NT2/D1 (cell line): Measurements from ENCODE around the gene ANAPC4.

Source experiments
- DNase-seq: peaks from one replicate; pipeline ENCODE4 v3.0.0-alpha.2; 2011; ENCODE audit warnings: low read depth, low spot score
- H3K27me3 ChIP-seq: 2 replicates; pipeline ENCODE4 v1.6.0; 2011; ENCODE audit warnings: mild to moderate bottlenecking; ENCODE audit not compliant: insufficient read length, insufficient read depth
- H3K36me3 ChIP-seq: 2 replicates; pipeline ENCODE4 v1.6.1; 2011; ENCODE audit warnings: mild to moderate bottlenecking, low read length, mixed read lengths; ENCODE audit not compliant: insufficient read depth, insufficient read length
- H3K4me1 ChIP-seq: 2 replicates; pipeline ENCODE4 v1.5.1; 2011; ENCODE audit not compliant: insufficient read depth, insufficient read length
- H3K4me3 ChIP-seq: 2 replicates; pipeline ENCODE4 v1.5.1; 2011; ENCODE audit warnings: low read depth; ENCODE audit not compliant: insufficient read length
- H3K9ac ChIP-seq: 2 replicates; pipeline ENCODE4 v1.6.0; 2011; ENCODE audit warnings: low read depth; ENCODE audit not compliant: insufficient read length
- H3K9me3 ChIP-seq: 2 replicates; pipeline ENCODE4 v1.5.1; 2011; ENCODE audit warnings: mild to moderate bottlenecking, low read length; ENCODE audit not compliant: insufficient read depth
- SUZ12 ChIP-seq: IDR thresholded peaks from 2 replicates; pipeline ENCODE4 v1.6.1; 2011; ENCODE audit not compliant: insufficient read length, insufficient read depth; ENCODE audit errors: extremely low read depth
- YY1 ChIP-seq: IDR thresholded peaks from 2 replicates; pipeline ENCODE4 v1.6.1; 2011; ENCODE audit not compliant: insufficient read length, insufficient read depth
- ZNF274 ChIP-seq: IDR thresholded peaks from 2 replicates; pipeline ENCODE4 v1.6.1; 2011; ENCODE audit warnings: mild to moderate bottlenecking, low read depth, low read length

Gene ANAPC4

DNA sequence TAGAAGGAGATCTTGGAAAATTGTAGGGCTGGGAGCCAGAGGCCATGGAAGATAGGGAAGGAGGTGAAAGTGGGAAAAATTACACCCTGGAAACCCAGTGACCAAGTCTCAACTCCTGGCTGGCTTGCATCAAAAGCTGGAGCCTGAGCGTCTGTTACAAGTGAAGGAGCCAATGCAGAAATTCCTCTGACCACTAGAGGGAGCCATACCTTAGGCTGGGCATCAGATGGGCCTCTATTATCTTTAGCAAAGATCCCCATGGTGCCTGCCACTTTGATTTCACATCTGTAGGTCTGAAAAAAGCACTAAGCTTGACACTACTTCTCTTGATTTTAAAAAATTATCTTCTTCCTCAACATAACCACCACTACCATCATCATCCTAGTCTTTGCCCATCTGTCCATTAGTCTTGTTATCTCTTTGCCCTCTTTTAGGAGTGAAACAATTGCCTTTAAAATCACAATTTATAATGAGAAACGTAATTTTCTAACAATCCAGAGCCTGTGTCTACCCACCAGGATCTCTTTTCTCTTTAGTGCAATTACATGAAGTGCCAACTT, 62.9 kb downstream of the ANAPC4 start:
- no peaks in the 10 kb centered on the region for H3K36me3 ChIP-seq
- H3K9ac ChIP-seq: no peak overlapping the region
- no peak overlapping the region for H3K4me3 ChIP-seq
- no peak for TF ChIP-seq SUZ12
- no peak for TF ChIP-seq ZNF274
- TF ChIP-seq YY1: no peak
- DNase-seq: peak; percentile 68
- H3K4me1 ChIP-seq: peaks cover 6% of the 10 kb centered on the region
- no peaks in the 10 kb centered on the region for H3K9me3 ChIP-seq
- H3K27me3 ChIP-seq: no peaks in the 10 kb centered on the region

DNA sequence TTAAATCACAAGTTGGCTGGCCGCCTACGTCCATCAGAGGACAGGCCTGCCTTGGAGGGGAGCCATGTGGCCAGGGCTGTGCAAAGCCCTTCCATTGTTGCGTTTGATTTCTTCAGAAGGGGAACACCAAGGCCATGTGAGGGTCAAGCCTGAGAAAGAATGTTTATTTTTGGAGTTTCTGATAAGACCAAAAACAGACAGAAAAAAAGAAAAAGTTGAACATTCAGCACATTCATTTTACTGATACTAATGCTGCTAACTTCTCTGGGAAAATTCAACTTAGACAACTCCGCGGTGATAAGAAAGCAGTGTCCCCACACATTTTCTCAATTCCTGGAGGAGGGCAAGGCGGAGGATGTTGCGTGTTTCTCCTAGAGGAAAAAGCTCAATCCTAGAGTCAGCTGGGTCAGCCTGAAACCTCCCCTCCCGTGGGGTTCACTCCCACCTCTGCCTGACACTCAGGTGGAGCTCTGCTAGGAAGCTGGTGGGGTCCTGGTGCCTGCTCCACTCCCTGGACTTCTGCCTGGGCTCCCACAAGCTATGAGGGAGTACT, 63.5 kb downstream of the ANAPC4 start:
- no peak overlapping the region for H3K4me3 ChIP-seq
- no peak overlapping the region for H3K9ac ChIP-seq
- DNase-seq: no peak
- TF ChIP-seq SUZ12 (no peak), ZNF274 (no peak)
- H3K36me3 ChIP-seq: no peaks in the 10 kb centered on the region
- H3K27me3 ChIP-seq: no peaks in the 10 kb centered on the region
- H3K4me1 ChIP-seq: peaks cover 6% of the 10 kb centered on the region
- H3K9me3 ChIP-seq: no peaks in the 10 kb centered on the region

DNA sequence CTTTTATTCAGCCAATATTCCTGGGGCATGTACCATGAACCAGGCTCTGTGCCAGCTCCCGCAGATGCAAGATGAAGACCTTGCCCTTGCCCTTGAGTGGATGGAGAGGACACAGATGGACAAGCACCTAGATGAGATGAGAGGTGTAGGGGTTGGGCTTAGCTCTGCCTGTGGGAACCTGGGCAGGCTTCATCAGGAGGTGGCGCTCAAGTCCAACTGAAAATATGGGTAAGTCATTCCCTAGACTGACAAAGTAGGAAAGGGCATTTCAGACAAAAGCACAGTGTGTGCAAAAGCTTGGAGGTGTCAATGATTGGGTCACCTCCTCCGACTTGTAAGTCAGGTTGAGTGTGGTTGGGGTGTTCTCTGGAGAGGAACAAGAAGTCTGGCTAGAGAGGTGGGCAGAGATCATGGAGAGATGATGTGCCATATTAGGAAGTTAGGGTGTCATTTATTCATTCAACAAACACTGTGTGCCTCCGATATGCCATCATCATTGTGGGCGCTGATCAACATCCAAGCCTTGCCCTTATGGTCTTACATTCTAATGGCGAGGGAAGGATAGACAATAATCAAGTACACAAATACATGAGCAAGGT, 64.6 kb downstream of the ANAPC4 start:
- TF ChIP-seq SUZ12 (no peak), ZNF274 (no peak), YY1 (no peak)
- no peak overlapping the region for H3K4me3 ChIP-seq
- no peak overlapping the region for H3K9ac ChIP-seq
- H3K4me1 ChIP-seq: peaks cover 6% of the 10 kb centered on the region
- no peaks in the 10 kb centered on the region for H3K27me3 ChIP-seq
- DNase-seq: peak; percentile 72
- no peaks in the 10 kb centered on the region for H3K9me3 ChIP-seq
- no peaks in the 10 kb centered on the region for H3K36me3 ChIP-seq

DNA sequence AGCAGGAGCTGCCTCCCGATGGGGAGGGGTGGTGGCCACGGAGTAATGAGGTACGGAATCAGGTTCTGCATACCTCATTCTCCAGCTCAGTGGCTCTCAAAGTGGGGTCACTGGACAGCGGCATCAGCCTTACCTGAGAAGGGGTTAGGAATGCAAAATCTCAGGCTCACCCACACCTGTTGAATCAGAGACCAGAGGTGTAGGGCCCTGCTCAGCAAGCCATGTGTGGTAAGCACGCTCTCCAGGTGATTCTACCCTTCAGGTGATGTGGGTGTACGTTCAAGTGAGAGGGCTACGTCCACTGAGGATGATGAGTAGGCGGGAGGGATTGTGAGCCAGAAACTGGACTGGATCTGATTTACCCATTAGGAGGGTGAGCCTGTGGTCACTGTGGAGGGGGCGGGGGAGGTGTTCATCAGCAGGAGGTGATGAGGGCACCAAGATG, 65.8 kb downstream of the ANAPC4 start:
- no peaks in the 10 kb centered on the region for H3K27me3 ChIP-seq
- peaks cover 6% of the 10 kb centered on the region for H3K4me1 ChIP-seq
- H3K36me3 ChIP-seq: no peaks in the 10 kb centered on the region
- no peaks in the 10 kb centered on the region for H3K9me3 ChIP-seq
- H3K9ac ChIP-seq: no peak overlapping the region
- DNase-seq: no peak
- no peak overlapping the region for H3K4me3 ChIP-seq
- TF ChIP-seq SUZ12 (no peak), ZNF274 (no peak), YY1 (no peak)

DNA sequence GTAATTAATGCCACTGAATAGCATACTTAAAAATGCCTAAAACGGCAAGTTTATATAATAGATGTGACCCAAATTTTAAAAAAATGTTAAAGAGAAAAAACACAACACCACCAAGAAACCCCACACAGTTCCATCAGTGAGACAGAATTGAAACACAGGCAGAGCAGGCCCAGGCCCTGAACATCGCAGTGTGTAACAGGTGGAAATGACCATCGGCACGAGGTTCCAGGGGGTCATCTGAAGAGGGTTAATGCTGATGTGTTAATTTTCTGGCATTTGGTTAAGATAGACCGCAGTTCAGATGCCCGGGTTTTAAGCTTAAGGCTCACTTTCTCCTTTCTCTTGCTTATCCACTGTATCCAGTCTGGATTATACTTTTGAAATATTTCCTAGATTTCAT, 66.8 kb downstream of the ANAPC4 start:
- TF ChIP-seq YY1 (no peak), SUZ12 (no peak), ZNF274 (no peak)
- H3K9ac ChIP-seq: no peak overlapping the region
- peaks cover 6% of the 10 kb centered on the region for H3K4me1 ChIP-seq
- H3K4me3 ChIP-seq: no peak overlapping the region
- no peaks in the 10 kb centered on the region for H3K9me3 ChIP-seq
- H3K36me3 ChIP-seq: no peaks in the 10 kb centered on the region
- H3K27me3 ChIP-seq: no peaks in the 10 kb centered on the region
- no peak for DNase-seq

DNA sequence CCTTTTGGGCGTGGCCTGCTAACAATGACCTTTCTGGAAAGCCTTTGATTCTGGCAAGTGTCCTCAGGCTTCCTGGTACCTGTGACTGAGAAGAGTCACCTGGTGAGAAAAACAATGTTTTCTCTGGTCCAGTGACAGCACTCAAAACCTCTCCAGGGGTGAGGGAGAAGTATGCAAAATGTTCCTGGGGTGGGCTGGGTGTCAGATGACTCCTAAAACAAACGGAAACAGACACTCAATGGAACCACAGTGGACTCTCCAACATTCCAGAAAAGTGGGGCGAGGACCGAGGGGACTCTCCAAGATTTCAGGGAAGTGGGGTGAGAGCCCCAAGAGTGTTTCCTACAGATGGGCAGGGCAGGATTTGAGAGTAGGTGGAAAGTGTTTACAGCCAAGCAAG, 69.5 kb downstream of the ANAPC4 start:
- Histone ChIP-seq H3K4me3 (no peak overlapping the region), H3K4me1 (peaks cover 8% of the 10 kb centered on the region), H3K9me3 (no peaks in the 10 kb centered on the region), H3K27me3 (no peaks in the 10 kb centered on the region), H3K36me3 (no peaks in the 10 kb centered on the region), H3K9ac (no peak overlapping the region)
- TF ChIP-seq ZNF274 (no peak), YY1 (no peak), SUZ12 (no peak)
- DNase-seq: no peak

DNA sequence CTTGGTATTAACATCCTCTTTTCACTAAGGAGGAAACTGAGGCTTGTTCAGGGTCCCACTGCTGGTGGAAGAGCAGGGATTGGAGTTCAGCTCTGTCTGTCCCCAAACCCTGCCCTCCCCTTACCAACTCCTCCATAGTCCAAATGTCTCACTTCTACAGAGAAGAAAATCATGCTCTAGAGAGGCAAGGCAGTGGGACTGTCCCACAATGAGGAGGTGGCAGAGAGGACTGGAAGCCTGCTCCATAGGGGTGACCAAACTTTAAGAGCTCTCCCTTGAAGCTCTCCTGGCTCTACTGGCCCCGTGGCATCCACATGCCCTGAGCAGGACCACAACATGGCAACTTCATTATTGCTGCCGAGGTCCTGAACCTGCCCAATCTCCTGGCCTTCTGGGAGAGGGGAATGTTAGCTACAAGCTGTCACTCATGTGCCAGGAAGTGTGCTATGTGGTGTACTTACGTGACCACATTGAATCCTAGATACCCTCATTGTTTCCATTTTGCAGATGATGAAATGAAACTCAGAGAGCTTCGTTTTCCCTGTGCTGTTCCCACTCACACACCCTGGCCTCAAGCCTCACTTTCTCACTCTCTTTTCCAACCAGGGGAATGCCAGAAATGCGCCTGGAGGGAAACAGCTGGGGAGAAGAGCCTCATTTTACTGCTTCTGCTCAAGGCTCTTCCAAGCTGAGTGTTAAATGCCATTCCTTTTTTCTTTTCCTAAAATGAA, 71.5 kb downstream of the ANAPC4 start:
- Histone ChIP-seq H3K36me3 (no peaks in the 10 kb centered on the region), H3K4me1 (peaks cover 2% of the 10 kb centered on the region), H3K9me3 (no peaks in the 10 kb centered on the region), H3K27me3 (no peaks in the 10 kb centered on the region), H3K9ac (no peak overlapping the region), H3K4me3 (no peak overlapping the region)
- TF ChIP-seq YY1: no peak
- DNase-seq: peak; percentile 40
